WTC11 (cell line): ENCODE results near the gene EVC. TPM values are rescaled to one million over a fixed set of nuclear protein-coding genes. Genes with fewer than 3 reads are reported as not detected.

Experiments used
- ATAC-seq: fragments of 200-7000 bp; cut with Tn5 transposase; 2 replicates; pipeline ENCODE4 v1.10.0; 2021; ENCODE audit warnings: mild to moderate bottlenecking, moderate library complexity
- CTCF ChIA-PET: fragments of 300-600 bp; sonication (Branson Sonifier 250); formaldehyde crosslinking; loops from one replicate; lab custom pipeline; 2021; ENCODE audit warnings: antibody characterized with exemption; lab: Charles Lee
- POLR2A ChIA-PET: fragments of 350-600 bp; sonication (Branson Sonifier 250); formaldehyde crosslinking; loops from one replicate; lab custom pipeline; 2021; ENCODE audit warnings: antibody characterized with exemption; lab: Charles Lee
- DNase-seq: peaks from one replicate; pipeline ENCODE4 v3.0.0; 2021; ENCODE audit warnings: low spot score
- H3K27ac Mint-ChIP-seq: 2 replicates; pipeline ENCODE4 v1.8.0; 2021; ENCODE audit warnings: mixed read lengths
- H3K27me3 Mint-ChIP-seq: 2 replicates; pipeline ENCODE4 v1.8.0; 2021; ENCODE audit warnings: low read depth, mild to moderate bottlenecking, moderate library complexity, mixed read lengths
- H3K36me3 Mint-ChIP-seq: 2 replicates; pipeline ENCODE4 v1.8.0; 2021; ENCODE audit warnings: mixed read lengths
- H3K4me1 Mint-ChIP-seq: 2 replicates; pipeline ENCODE4 v1.8.0; 2022; ENCODE audit warnings: mixed read lengths
- H3K4me3 Mint-ChIP-seq: 2 replicates; pipeline ENCODE4 v1.8.0; 2021; ENCODE audit warnings: mild to moderate bottlenecking, moderate library complexity, mixed read lengths
- H3K9me3 Mint-ChIP-seq: 2 replicates; pipeline ENCODE4 v1.8.0; 2021; ENCODE audit warnings: mixed read lengths
- ARID4B ChIP-seq: sonication (generic); formaldehyde crosslinking; IDR thresholded peaks from 2 replicates; pipeline ENCODE4 v1.8.0; 2023; ENCODE audit warnings: missing genetic modification reagents, mild to moderate bottlenecking, borderline replicate concordance
- ATF6 ChIP-seq: sonication (generic); formaldehyde crosslinking; IDR thresholded peaks from 2 replicates; pipeline ENCODE4 v1.8.1; 2023; ENCODE audit warnings: mild to moderate bottlenecking, missing genetic modification reagents
- CBFB ChIP-seq: sonication (generic); formaldehyde crosslinking; IDR thresholded peaks from 2 replicates; pipeline ENCODE4 v1.8.1; 2022; ENCODE audit warnings: mild to moderate bottlenecking, low read depth, missing genetic modification reagents
- IRF2 ChIP-seq: sonication (generic); formaldehyde crosslinking; IDR thresholded peaks from 2 replicates; pipeline ENCODE4 v1.8.0; 2022; ENCODE audit warnings: low read depth, missing genetic modification reagents, borderline replicate concordance
- JAZF1 ChIP-seq: fragments of 250-450 bp; sonication (Bioruptor Pico); IDR thresholded peaks from 2 replicates; pipeline ENCODE4 v1.9.0; 2021; ENCODE audit warnings: moderate library complexity, mild to moderate bottlenecking, inconsistent platforms
- MLX ChIP-seq: sonication (generic); formaldehyde crosslinking; IDR thresholded peaks from 2 replicates; pipeline ENCODE4 v1.8.1; 2023; ENCODE audit warnings: mild to moderate bottlenecking, missing genetic modification reagents, moderate library complexity
- MXD4 ChIP-seq: fragments of 250-450 bp; sonication (Bioruptor Pico); IDR thresholded peaks from 2 replicates; pipeline ENCODE4 v1.8.0; 2021; ENCODE audit warnings: mild to moderate bottlenecking, moderate library complexity, borderline replicate concordance
- NFE2L1 ChIP-seq: sonication (generic); formaldehyde crosslinking; IDR thresholded peaks from 2 replicates; pipeline ENCODE4 v1.8.1; 2023; ENCODE audit warnings: missing genetic modification reagents
- RELA ChIP-seq: sonication (generic); formaldehyde crosslinking; IDR thresholded peaks from 2 replicates; pipeline ENCODE4 v1.8.1; 2022; ENCODE audit warnings: missing genetic modification reagents, mild to moderate bottlenecking, borderline replicate concordance
- SMAD3 ChIP-seq: sonication (generic); formaldehyde crosslinking; IDR thresholded peaks from 2 replicates; pipeline ENCODE4 v1.8.0; 2022; ENCODE audit warnings: missing genetic modification reagents, mild to moderate bottlenecking, borderline replicate concordance
- ZNF121 ChIP-seq: sonication (generic); formaldehyde crosslinking; IDR thresholded peaks from 2 replicates; pipeline ENCODE4 v1.8.0; 2023; ENCODE audit warnings: missing genetic modification reagents
- ZNF219 ChIP-seq: sonication (generic); formaldehyde crosslinking; IDR thresholded peaks from 2 replicates; pipeline ENCODE4 v1.8.0; 2023; ENCODE audit warnings: missing genetic modification reagents, mild to moderate bottlenecking, borderline replicate concordance
- ZNF396 ChIP-seq: fragments of 250-450 bp; sonication (Bioruptor Pico); IDR thresholded peaks from 2 replicates; pipeline ENCODE4 v1.8.0; 2021; ENCODE audit warnings: mild to moderate bottlenecking, moderate library complexity, borderline replicate concordance
- ZNF423 ChIP-seq: fragments of 250-450 bp; sonication (Bioruptor Pico); IDR thresholded peaks from 2 replicates; pipeline ENCODE4 v2.1.2; 2022; ENCODE audit warnings: mild to moderate bottlenecking, moderate library complexity
- ZNF532 ChIP-seq: fragments of 250-450 bp; sonication (Bioruptor Pico); IDR thresholded peaks from 2 replicates; pipeline ENCODE4 v1.9.0; 2021; ENCODE audit warnings: mild to moderate bottlenecking, borderline replicate concordance
- ZNF671 ChIP-seq: fragments of 250-450 bp; sonication (Bioruptor Pico); IDR thresholded peaks from 2 replicates; pipeline ENCODE4 v1.8.0; 2021; ENCODE audit warnings: mild to moderate bottlenecking
- ZSCAN18 ChIP-seq: fragments of 250-450 bp; sonication (Bioruptor Pico); IDR thresholded peaks from 2 replicates; pipeline ENCODE4 v2.1.2; 2022; ENCODE audit warnings: mild to moderate bottlenecking, moderate library complexity
- total RNA-seq: library from RNA; stranded (reverse); gene quantifications from 3 replicates; pipeline ENCODE4 v1.2.3, GENCODE V29; 2021

The EVC gene
- total RNA-seq, 1 experiment from 2014 or later: 12.5 TPM

GRCh38 chr4:5784021-5784420, 73.0 kb downstream of the EVC start (continued):
- TF ChIP-seq ZNF532 (CRISPR knock-in tag): no peak
- TF ChIP-seq NFE2L1 (CRISPR knock-in tag): no peak
- no peak for TF ChIP-seq IRF2 (CRISPR knock-in tag)
- no peak for TF ChIP-seq ZNF121 (CRISPR knock-in tag)
- TF ChIP-seq CBFB (CRISPR knock-in tag): no peak
- no peak for TF ChIP-seq ATF6 (CRISPR knock-in tag)
- TF ChIP-seq ZNF423 (CRISPR knock-in tag): no peak

GRCh38 chr4:5784960-5785611, 74.1 kb downstream of the EVC start:
- H3K4me1 Mint-ChIP-seq: peaks cover 5% of the 10 kb centered on the region
- peaks cover 34% of the 10 kb centered on the region for H3K36me3 Mint-ChIP-seq
- no peak for DNase-seq
- POLR2A ChIA-PET: no interaction called here
- H3K27me3 Mint-ChIP-seq: no peaks in the 10 kb centered on the region
- H3K27ac Mint-ChIP-seq: no peak overlapping the region
- ATAC-seq: peak; percentile 84
- no peaks in the 10 kb centered on the region for H3K9me3 Mint-ChIP-seq
- CTCF ChIA-PET: interaction anchor here (1.1 kb wide), 1 partner anchor 32 kb away, joined by 3 read pairs; no protein-coding TSS in a partner anchor
- TF ChIP-seq ARID4B (CRISPR knock-in tag) (no peak), MXD4 (CRISPR knock-in tag) (no peak)
- TF ChIP-seq, all 79 proteins: peak for 0
- no peak overlapping the region for H3K4me3 Mint-ChIP-seq

- Mint-ChIP-seq H3K27ac (no peak overlapping the region), H3K36me3 (peaks cover 34% of the 10 kb centered on the region), H3K4me1 (peaks cover 5% of the 10 kb centered on the region), H3K9me3 (no peaks in the 10 kb centered on the region), H3K4me3 (no peak overlapping the region), H3K27me3 (no peaks in the 10 kb centered on the region)
- no peak for ATAC-seq
- POLR2A ChIA-PET: no interaction called here
- CTCF ChIA-PET: no interaction called here
- DNase-seq: no peak
- no peak for TF ChIP-seq ZNF219
- no peak for TF ChIP-seq ZSCAN18 (CRISPR knock-in tag)
- TF ChIP-seq JAZF1: no peak
- no peak for TF ChIP-seq SMAD3
- no peak for TF ChIP-seq ZNF396
- TF ChIP-seq ZNF671: no peak
- no peak for TF ChIP-seq MLX (CRISPR knock-in tag)
- TF ChIP-seq RELA (CRISPR knock-in tag): no peak
Observed at GRCh38 chr4:5785806-5786680, 75.0 kb downstream of the EVC start.
